CD4-positive, alpha-beta memory T cell (primary cell): ENCODE data around the gene MAP3K7CL. TPM values are rescaled to one million over a fixed set of nuclear protein-coding genes. Genes with fewer than 3 reads are reported as not detected.
"Not testable (repeated sequence)": the region's sequence is repeated elsewhere in the genome, so short reads cannot be mapped to it uniquely, and the experiment has no call there.

ENCODE experiments used
- CTCF ChIA-PET: fragments of 350-600 bp; sonication (Branson Sonifier 250); formaldehyde crosslinking; loops from one replicate; lab custom pipeline; 2021; ENCODE audit warnings: inconsistent platforms; ENCODE audit not compliant: partially characterized antibody; lab: Charles Lee
- POLR2A ChIA-PET: fragments of 350-600 bp; sonication (Branson Sonifier 250); formaldehyde crosslinking; loops from one replicate; lab custom pipeline; 2021; ENCODE audit not compliant: partially characterized antibody; lab: Charles Lee
- DNase-seq, 5 donors: peaks; one replicate each; pipeline versions ENCODE4 v3.0.0 to v3.0.0-alpha.2; 2020 to 2022; ENCODE audit warnings: mixed read lengths in 1 of 5
- H3K27ac ChIP-seq: one replicate; pipeline ENCODE4 v1.7.0; 2013; ENCODE audit warnings: low read depth, low read length
- H3K27me3 ChIP-seq: 2 replicates; pipeline ENCODE4 v1.7.0; 2013; ENCODE audit warnings: mild to moderate bottlenecking, low read length, moderate library complexity; ENCODE audit not compliant: insufficient read depth
- H3K36me3 ChIP-seq: 2 replicates; pipeline ENCODE4 v1.7.0; 2013; ENCODE audit warnings: mild to moderate bottlenecking, low read length, moderate library complexity; ENCODE audit not compliant: insufficient read depth
- H3K4me1 ChIP-seq: 2 replicates; pipeline ENCODE4 v1.7.0; 2013; ENCODE audit warnings: mild to moderate bottlenecking, low read length, moderate library complexity; ENCODE audit not compliant: insufficient read depth
- H3K4me3 ChIP-seq, 2 donors: one replicate each; pipeline ENCODE4 v1.7.0; 2013; ENCODE audit warnings: low read length in 2 of 2, mild to moderate bottlenecking in 1 of 2
- H3K9me3 ChIP-seq, 2 donors: one replicate each; pipeline ENCODE4 v1.7.0; 2013; ENCODE audit warnings: low read length in 2 of 2, control low read depth in 1 of 2; ENCODE audit not compliant: control insufficient read depth in 1 of 2
- H3K27ac Mint-ChIP-seq, 7 donors: one replicate each; pipeline ENCODE4 v1.8.0; 2020 to 2021; ENCODE audit warnings: mixed read lengths in 7 of 7, mild to moderate bottlenecking in 6 of 7, inconsistent platforms in 3 of 7, moderate library complexity in 3 of 7
- H3K27me3 Mint-ChIP-seq, 2 donors: one replicate each; pipeline ENCODE4 v1.8.0; 2020 to 2021; ENCODE audit warnings: mixed read lengths in 2 of 2
- H3K36me3 Mint-ChIP-seq, 2 donors: one replicate each; pipeline ENCODE4 v1.8.0; 2020 to 2021; ENCODE audit warnings: mixed read lengths in 2 of 2, inconsistent platforms in 1 of 2, mild to moderate bottlenecking in 1 of 2
- H3K4me1 Mint-ChIP-seq, 4 donors: one replicate each; pipeline ENCODE4 v1.8.0; 2020 to 2021; ENCODE audit warnings: mixed read lengths in 4 of 4, mild to moderate bottlenecking in 1 of 4
- H3K4me3 Mint-ChIP-seq, 8 donors: one replicate each; pipeline ENCODE4 v1.8.0; 2020 to 2021; ENCODE audit warnings: mixed read lengths in 8 of 8, mild to moderate bottlenecking in 7 of 8, moderate library complexity in 6 of 8, inconsistent platforms in 3 of 8
- H3K9me3 Mint-ChIP-seq, 8 donors: one replicate each; pipeline ENCODE4 v1.8.0; 2020 to 2021; ENCODE audit warnings: mixed read lengths in 8 of 8, mild to moderate bottlenecking in 5 of 8, inconsistent platforms in 3 of 8, moderate library complexity in 1 of 8
- intact Hi-C: fragments of 100-400 bp; cut with micrococcal nuclease; formaldehyde crosslinking; loops from one replicate; pipeline ENCODE4 v1.15.1; 2023
- polyA plus RNA-seq, 2 donors: library from polyadenylated mRNA; unstranded; fragments of 300-500 nt; fragmentation: Illumina TruSeq; gene quantifications; one replicate each; pipeline ENCODE4 v1.2.3, GENCODE V29; 2021
- total RNA-seq, 2 experiments: library from RNA; stranded (reverse); gene quantifications; one replicate each; pipeline ENCODE4 v1.2.3, GENCODE V29; 2021

The MAP3K7CL gene
- total and polyA plus RNA-seq, 4 experiments from 2014 or later: 2.8 to 10.3 (median 7.4) TPM

DNA sequence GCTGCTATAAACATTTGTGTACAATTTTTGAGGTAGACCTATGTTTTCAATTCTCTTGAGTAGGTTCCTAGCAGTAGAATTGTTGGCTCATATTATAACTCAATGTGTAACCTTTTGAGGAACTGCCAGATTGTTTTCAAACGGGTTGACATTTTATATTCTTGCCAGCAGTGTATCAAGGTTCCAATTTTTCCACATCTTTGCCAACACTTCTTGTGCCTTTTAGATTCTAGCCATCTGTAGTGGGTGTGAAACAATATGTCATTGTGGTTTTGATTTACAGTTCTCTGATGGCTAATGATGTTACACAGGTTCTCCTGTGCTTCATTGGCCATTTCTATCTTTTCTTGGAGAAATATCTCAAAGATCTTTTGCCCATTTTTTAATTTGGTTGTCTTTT lies 36.4 kb downstream of the MAP3K7CL start:
- H3K36me3 Mint-ChIP-seq: peaks cover 3 to 8% of the 10 kb centered on the region in 2 donors
- no peak overlapping the region for H3K27ac ChIP-seq
- H3K27ac Mint-ChIP-seq: no peak overlapping the region
- H3K9me3 Mint-ChIP-seq: no peaks in the 10 kb centered on the region
- H3K36me3 ChIP-seq: no peaks in the 10 kb centered on the region
- intact Hi-C loops: no loop called here
- H3K27me3 Mint-ChIP-seq: no peaks in the 10 kb centered on the region
- H3K9me3 ChIP-seq: no peaks in the 10 kb centered on the region
- H3K4me1 ChIP-seq: no peaks in the 10 kb centered on the region
- no peak for DNase-seq
- H3K27me3 ChIP-seq: no peaks in the 10 kb centered on the region
- ChIA-PET CTCF (no interaction called here), POLR2A (no interaction called here)
- H3K4me3 Mint-ChIP-seq: no peak overlapping the region
- H3K4me1 Mint-ChIP-seq: peaks cover 3 to 9% (median 5%) of the 10 kb centered on the region in 4 donors
- no peak overlapping the region for H3K4me3 ChIP-seq

DNA sequence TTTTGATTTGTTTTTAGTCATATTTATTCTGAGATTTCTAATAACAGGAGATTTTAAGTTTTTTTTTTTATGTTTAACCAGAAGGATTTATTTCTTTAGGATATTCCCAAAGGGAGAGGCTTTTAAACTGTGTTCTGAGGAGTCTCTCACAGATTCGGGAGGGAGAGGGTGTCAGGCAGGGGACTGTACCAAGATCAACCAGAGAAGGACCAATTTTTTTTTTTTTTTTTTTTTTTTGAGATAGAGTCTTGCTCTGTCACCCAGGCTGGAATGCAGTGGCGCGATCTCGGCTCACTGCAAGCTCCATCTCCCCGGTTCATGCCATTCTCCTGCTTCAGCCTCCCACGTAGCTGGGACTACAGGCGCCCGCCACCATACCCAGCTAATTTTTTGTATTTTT lies 37.0 kb downstream of the MAP3K7CL start:
- H3K4me3 ChIP-seq, H3K36me3 Mint-ChIP-seq, POLR2A ChIA-PET, H3K27me3 Mint-ChIP-seq, H3K9me3 Mint-ChIP-seq, H3K4me1 ChIP-seq, H3K4me3 Mint-ChIP-seq, H3K27ac ChIP-seq, DNase-seq, H3K9me3 ChIP-seq, H3K27me3 ChIP-seq, H3K36me3 ChIP-seq, H3K27ac Mint-ChIP-seq, H3K4me1 Mint-ChIP-seq, intact Hi-C loops: not testable (repeated sequence)
- CTCF ChIA-PET: interaction anchor here (0.6 kb wide), 1 partner anchor 29 kb away, joined by 3 read pairs; no protein-coding TSS in a partner anchor

DNA sequence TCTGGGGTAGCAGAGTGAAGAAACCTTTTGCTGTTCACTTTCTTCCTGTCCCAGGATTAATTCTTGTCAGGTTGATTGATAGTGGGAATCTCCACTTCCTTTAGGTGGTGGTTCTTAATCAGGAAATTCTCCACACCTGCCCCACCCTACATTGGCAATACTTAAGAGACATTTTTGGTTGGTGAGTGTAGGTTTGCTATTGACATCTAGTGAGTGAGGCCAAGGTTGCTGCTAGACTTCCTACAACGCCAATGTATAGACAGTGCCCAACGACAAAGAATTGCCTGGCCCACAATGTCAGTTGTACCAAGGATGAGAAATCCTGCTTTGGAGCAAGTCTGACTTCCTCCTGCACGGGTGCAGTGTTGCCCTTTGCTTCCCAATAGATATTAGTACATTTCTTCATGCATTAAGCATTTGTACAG lies 38.5 kb downstream of the MAP3K7CL start:
- CTCF ChIA-PET: no interaction called here
- POLR2A ChIA-PET: interaction anchor here (0.6 kb wide), 1 partner anchor 477 kb away, joined by 3 read pairs; no protein-coding TSS in a partner anchor
- Mint-ChIP-seq H3K4me3 (no peak overlapping the region), H3K4me1 (peaks cover 3 to 9% (median 5%) of the 10 kb centered on the region in 4 donors), H3K27me3 (no peaks in the 10 kb centered on the region), H3K27ac (peak overlapping the region in 1 of 7 donors; percentile 3), H3K36me3 (peaks cover 1 to 8% of the 10 kb centered on the region in 2 donors), H3K9me3 (no peaks in the 10 kb centered on the region)
- intact Hi-C loops: no loop called here
- Histone ChIP-seq H3K9me3 (no peaks in the 10 kb centered on the region), H3K36me3 (no peaks in the 10 kb centered on the region), H3K4me1 (no peaks in the 10 kb centered on the region), H3K4me3 (no peak overlapping the region), H3K27me3 (no peaks in the 10 kb centered on the region), H3K27ac (no peak overlapping the region)
- no peak for DNase-seq

DNA sequence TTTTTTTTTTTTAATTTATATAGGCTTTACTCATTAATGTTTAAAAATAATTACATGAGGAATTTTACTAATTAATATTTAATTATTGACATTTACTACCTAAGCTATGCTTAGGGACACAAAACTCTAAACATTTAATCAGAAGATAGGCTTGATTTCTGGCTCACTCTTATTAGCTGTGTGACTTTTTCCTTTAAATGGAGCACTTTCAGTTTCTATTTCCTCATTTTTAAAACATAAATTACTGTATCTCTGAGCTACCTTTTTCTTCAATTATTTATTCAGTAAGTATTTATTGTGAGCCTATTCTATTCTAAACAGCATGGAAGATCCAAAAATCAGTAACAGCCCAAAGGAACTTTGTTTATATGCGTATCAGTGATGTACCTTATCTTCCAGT lies 40.5 kb downstream of the MAP3K7CL start:
- H3K36me3 ChIP-seq: no peaks in the 10 kb centered on the region
- POLR2A ChIA-PET: no interaction called here
- peak overlapping the region in 2 of 8 donors; percentile 15 to 22 for H3K4me3 Mint-ChIP-seq
- no peaks in the 10 kb centered on the region for H3K9me3 ChIP-seq
- H3K9me3 Mint-ChIP-seq: no peaks in the 10 kb centered on the region
- H3K27me3 ChIP-seq: no peaks in the 10 kb centered on the region
- no peaks in the 10 kb centered on the region for H3K27me3 Mint-ChIP-seq
- CTCF ChIA-PET: interaction anchor here (0.8 to 1.4 kb wide), 3 partner anchors 8 to 76 kb away, joined by 3 to 4 read pairs (median 3); no protein-coding TSS in a partner anchor
- no peak overlapping the region for H3K4me3 ChIP-seq
- no peak for DNase-seq
- peaks cover 5 to 11% of the 10 kb centered on the region in 2 donors for H3K36me3 Mint-ChIP-seq
- H3K27ac ChIP-seq: no peak overlapping the region
- intact Hi-C loops: no loop called here
- H3K4me1 ChIP-seq: no peaks in the 10 kb centered on the region
- H3K4me1 Mint-ChIP-seq: peaks cover 3 to 9% (median 5%) of the 10 kb centered on the region in 4 donors
- H3K27ac Mint-ChIP-seq: no peak overlapping the region

DNA sequence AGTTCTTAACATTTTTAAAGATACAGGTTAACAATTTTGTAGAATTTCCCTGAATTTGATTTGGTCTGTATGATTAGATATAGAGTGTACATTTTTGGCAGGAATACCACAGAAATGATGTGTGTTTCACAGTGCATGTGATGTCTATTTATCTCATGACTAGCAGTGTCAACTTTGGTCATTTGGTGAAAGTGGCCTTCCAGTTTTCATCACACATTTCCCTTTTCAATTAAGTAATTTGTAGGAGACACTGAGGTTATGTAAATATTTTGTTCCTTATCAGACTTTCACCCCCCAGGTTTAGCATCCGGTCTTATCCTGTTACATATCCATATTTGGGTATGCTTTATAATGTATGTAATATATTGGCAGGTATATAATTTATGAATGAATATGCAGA lies 41.8 kb downstream of the MAP3K7CL start:
- no peak overlapping the region for H3K27ac Mint-ChIP-seq
- H3K4me1 Mint-ChIP-seq: peaks cover 3 to 9% (median 5%) of the 10 kb centered on the region in 4 donors
- H3K4me3 Mint-ChIP-seq: no peak overlapping the region
- no peaks in the 10 kb centered on the region for H3K27me3 Mint-ChIP-seq
- no peaks in the 10 kb centered on the region for H3K9me3 Mint-ChIP-seq
- intact Hi-C loops: no loop called here
- POLR2A ChIA-PET: no interaction called here
- peaks cover 5 to 9% of the 10 kb centered on the region in 2 donors for H3K36me3 Mint-ChIP-seq
- H3K27ac ChIP-seq: no peak overlapping the region
- H3K4me3 ChIP-seq: no peak overlapping the region
- H3K27me3 ChIP-seq: no peaks in the 10 kb centered on the region
- H3K9me3 ChIP-seq: no peaks in the 10 kb centered on the region
- H3K36me3 ChIP-seq: no peaks in the 10 kb centered on the region
- CTCF ChIA-PET: no interaction called here
- no peak for DNase-seq
- H3K4me1 ChIP-seq: no peaks in the 10 kb centered on the region

DNA sequence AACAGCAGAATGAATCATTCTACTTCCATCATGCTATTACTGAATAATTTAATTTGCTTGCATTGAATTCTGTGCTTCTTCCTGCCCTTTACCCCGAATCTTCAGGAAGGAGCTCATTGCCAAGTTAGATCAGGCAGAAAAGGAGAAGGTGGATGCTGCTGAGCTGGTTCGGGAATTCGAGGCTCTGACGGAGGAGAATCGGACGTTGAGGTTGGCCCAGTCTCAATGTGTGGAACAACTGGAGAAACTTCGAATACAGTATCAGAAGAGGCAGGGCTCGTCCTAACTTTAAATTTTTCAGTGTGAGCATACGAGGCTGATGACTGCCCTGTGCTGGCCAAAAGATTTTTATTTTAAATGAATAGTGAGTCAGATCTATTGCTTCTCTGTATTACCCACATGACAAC lies 44.2 kb downstream of the MAP3K7CL start:
- no peaks in the 10 kb centered on the region for H3K27me3 ChIP-seq
- no peak overlapping the region for H3K4me3 ChIP-seq
- H3K36me3 ChIP-seq: no peaks in the 10 kb centered on the region
- H3K9me3 ChIP-seq: no peaks in the 10 kb centered on the region
- intact Hi-C loops: no loop called here
- no peaks in the 10 kb centered on the region for H3K4me1 ChIP-seq
- ChIA-PET POLR2A (no interaction called here), CTCF (no interaction called here)
- no peak overlapping the region for H3K27ac ChIP-seq
- no peak overlapping the region for H3K27ac Mint-ChIP-seq
- peaks cover 3 to 9% (median 5%) of the 10 kb centered on the region in 4 donors for H3K4me1 Mint-ChIP-seq
- H3K27me3 Mint-ChIP-seq: no peaks in the 10 kb centered on the region
- DNase-seq: no peak
- no peak overlapping the region for H3K4me3 Mint-ChIP-seq
- peaks cover 5 to 7% of the 10 kb centered on the region in 2 donors for H3K36me3 Mint-ChIP-seq
- peaks cover 0 to 2% (median 0%) of the 10 kb centered on the region in 8 donors for H3K9me3 Mint-ChIP-seq

DNA sequence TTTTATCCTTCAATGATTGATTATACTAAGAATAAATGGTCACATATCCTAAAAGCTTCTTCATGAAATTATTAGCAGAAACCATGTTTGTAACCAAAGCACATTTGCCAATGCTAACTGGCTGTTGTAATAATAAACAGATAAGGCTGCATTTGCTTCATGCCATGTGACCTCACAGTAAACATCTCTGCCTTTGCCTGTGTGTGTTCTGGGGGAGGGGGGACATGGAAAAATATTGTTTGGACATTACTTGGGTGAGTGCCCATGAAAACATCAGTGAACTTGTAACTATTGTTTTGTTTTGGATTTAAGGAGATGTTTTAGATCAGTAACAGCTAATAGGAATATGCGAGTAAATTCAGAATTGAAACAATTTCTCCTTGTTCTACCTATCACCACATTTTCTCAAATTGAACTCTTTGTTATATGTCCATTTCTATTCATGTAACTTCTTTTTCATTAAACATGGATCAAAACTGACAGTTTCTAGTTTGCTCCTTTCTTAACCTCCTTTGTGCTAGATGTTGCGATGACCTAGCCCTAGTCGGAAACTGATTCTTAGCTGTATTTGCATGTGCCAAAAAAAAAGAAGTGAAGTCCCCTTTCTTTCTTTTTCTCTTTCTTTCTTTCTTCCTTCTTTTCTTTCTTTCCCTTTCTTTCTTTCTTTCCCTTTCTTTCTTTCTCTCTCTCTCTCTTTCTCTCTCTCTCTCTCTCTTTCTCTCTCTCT lies 45.1 kb downstream of the MAP3K7CL start:
- no peak overlapping the region for H3K4me3 Mint-ChIP-seq
- Histone ChIP-seq H3K27ac (no peak overlapping the region), H3K27me3 (no peaks in the 10 kb centered on the region), H3K36me3 (no peaks in the 10 kb centered on the region), H3K4me3 (no peak overlapping the region), H3K9me3 (no peaks in the 10 kb centered on the region), H3K4me1 (no peaks in the 10 kb centered on the region)
- ChIA-PET POLR2A (no interaction called here), CTCF (no interaction called here)
- intact Hi-C loops: no loop called here
- peaks cover 5 to 7% of the 10 kb centered on the region in 2 donors for H3K36me3 Mint-ChIP-seq
- no peak for DNase-seq
- H3K27ac Mint-ChIP-seq: peak overlapping the region in 1 of 7 donors; percentile 25
- H3K9me3 Mint-ChIP-seq: peaks cover 0 to 3% (median 0%) of the 10 kb centered on the region in 8 donors
- H3K27me3 Mint-ChIP-seq: no peaks in the 10 kb centered on the region
- H3K4me1 Mint-ChIP-seq: peaks cover 0 to 3% (median 3%) of the 10 kb centered on the region in 4 donors
